Skeletal muscle tissue (tissue), 4 donors: ENCODE measurements around the gene PHF21B. TPM values are rescaled to one million over a fixed set of nuclear protein-coding genes. Genes with fewer than 3 reads are reported as not detected.
"Not testable (repeated sequence)": the region's sequence is repeated elsewhere in the genome, so short reads cannot be mapped to it uniquely, and the experiment has no call there.

ENCODE experiments used
- H3K27ac ChIP-seq: one replicate; pipeline ENCODE4 v1.7.0; 2013; ENCODE audit warnings: mild to moderate bottlenecking, low read depth, low read length, inconsistent platforms
- H3K27me3 ChIP-seq, 3 donors: one replicate each; pipeline ENCODE4 v1.7.0; 2013; ENCODE audit warnings: low read length in 3 of 3; ENCODE audit not compliant: control insufficient read depth in 3 of 3, insufficient read depth in 3 of 3
- H3K36me3 ChIP-seq, 3 donors: one replicate each; pipeline ENCODE4 v1.7.0; 2013; ENCODE audit warnings: low read length in 3 of 3; ENCODE audit not compliant: control insufficient read depth in 3 of 3, insufficient read depth in 3 of 3
- H3K4me1 ChIP-seq, 3 donors: one replicate each; pipeline ENCODE4 v1.7.0; 2013; ENCODE audit warnings: low read length in 3 of 3, mild to moderate bottlenecking in 3 of 3; ENCODE audit not compliant: control insufficient read depth in 3 of 3, insufficient read depth in 3 of 3
- H3K4me3 ChIP-seq, 3 donors: one replicate each; pipeline ENCODE4 v1.7.0; 2013; ENCODE audit warnings: low read length in 3 of 3
- H3K9ac ChIP-seq, 3 donors: one replicate each; pipeline ENCODE4 v1.7.0; 2013; ENCODE audit warnings: low read length in 3 of 3, mild to moderate bottlenecking in 3 of 3, moderate library complexity in 2 of 3, low read depth in 1 of 3
- H3K9me3 ChIP-seq, 3 donors: one replicate each; pipeline ENCODE4 v1.7.0; 2013; ENCODE audit warnings: low read length in 3 of 3; ENCODE audit not compliant: control insufficient read depth in 3 of 3
- total RNA-seq: library from RNA; depleted of rRNA; stranded (reverse); fragments of >200 nt; gene quantifications from one replicate; pipeline ENCODE4 v1.2.3, GENCODE V29; 2014
- donor health status: Osteomylitis.

The PHF21B gene
- total RNA-seq, 1 donor from 2014 or later: 1.0 TPM

DNA sequence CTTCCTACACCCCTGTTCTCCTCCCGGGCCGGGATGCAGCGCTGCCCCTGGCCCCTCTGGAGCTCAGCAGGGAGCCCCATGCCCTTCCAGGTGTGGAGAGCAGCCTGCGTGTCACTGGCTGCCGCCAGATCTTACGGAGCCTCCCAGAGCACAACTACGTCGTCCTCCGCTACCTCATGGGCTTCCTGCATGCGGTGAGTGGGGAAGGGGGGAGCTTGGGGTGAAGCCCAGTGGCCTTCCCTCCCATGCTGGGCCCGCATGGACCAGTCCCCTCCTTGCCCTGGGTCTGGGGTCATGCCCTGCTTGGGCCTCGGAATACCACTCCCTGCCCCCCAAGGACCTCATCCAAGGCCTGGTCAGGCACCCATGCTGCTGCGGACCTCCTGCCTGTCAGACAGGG, 150.2 kb downstream of the PHF21B start:
- no peaks in the 10 kb centered on the region for H3K36me3 ChIP-seq
- no peak overlapping the region for H3K27ac ChIP-seq
- H3K9me3 ChIP-seq: no peaks in the 10 kb centered on the region
- no peak overlapping the region for H3K9ac ChIP-seq
- peaks cover 2 to 11% (median 10%) of the 10 kb centered on the region in 3 donors for H3K27me3 ChIP-seq
- H3K4me1 ChIP-seq: no peaks in the 10 kb centered on the region
- H3K4me3 ChIP-seq: no peak overlapping the region

DNA sequence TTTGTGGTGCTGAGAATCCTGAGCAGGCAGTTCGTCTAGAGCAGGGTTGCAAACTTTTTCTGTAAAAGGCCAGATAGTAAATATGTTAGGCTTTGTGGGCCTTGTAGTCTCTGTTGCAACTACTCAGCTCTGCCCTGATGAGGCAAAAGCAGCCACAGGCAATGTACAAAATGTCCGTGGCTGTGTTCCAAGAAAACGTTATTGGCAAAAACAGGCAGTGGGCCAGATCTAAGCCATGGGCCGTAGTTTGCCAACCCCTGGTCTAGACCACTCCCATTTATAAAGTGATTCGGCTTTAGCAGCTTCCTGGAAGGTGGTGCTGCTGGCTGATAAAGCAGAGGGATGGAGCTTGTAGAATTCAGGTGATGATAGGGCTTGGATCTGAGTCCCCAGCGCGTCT, 151.0 kb downstream of the PHF21B start:
- not testable (repeated sequence) for H3K9me3 ChIP-seq

DNA sequence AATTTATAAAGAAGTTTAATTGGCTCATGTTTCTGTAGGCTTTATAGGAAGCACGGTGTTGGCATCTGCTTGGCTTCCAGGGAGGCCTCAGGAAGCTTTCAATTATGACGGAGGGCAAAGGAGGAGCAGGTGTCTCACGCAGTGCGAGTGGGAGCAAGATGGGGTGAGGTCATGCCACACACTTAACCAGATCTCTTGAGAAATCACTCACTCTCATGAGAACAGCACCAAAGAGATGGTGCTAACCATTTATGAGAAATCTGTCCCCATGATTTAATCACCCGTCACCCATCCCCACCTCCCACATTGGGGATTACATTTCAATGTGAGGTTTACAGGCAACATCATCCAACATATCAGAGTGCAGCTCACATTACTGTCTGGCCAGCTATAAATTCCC, 153.9 kb downstream of the PHF21B start:
- Histone ChIP-seq H3K9me3 (no peaks in the 10 kb centered on the region), H3K4me1 (no peaks in the 10 kb centered on the region), H3K4me3 (no peak overlapping the region), H3K27me3 (peaks cover 0 to 7% (median 4%) of the 10 kb centered on the region in 3 donors), H3K9ac (no peak overlapping the region), H3K36me3 (no peaks in the 10 kb centered on the region), H3K27ac (no peak overlapping the region)

More for the DNA sequence above, 151.0 kb downstream of the PHF21B start:
- H3K4me3 ChIP-seq, H3K27ac ChIP-seq, H3K4me1 ChIP-seq, H3K36me3 ChIP-seq, H3K9ac ChIP-seq: not testable (repeated sequence)
- H3K27me3 ChIP-seq: peaks cover 2 to 11% (median 10%) of the 10 kb centered on the region in 3 donors

DNA sequence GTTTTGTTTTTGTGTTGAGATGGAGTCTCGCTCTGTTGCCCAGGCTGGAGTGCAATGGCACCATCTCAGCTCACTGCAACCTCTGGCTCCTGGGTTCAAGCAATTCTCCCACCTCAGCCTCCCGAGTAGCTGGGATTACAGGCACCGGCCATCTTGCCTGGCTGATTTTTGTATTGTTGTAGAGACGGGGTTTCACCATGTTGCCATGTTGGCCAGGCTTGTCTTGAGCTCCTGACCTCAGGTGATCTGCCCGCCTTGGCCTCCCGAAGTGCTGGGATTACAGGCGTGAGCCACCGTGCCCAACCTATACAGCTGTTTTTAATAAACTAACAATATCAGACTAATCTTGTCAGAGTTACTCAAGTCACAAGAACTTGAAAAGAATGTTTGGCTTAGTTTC, 155.2 kb downstream of the PHF21B start:
- H3K27ac ChIP-seq, H3K4me1 ChIP-seq, H3K27me3 ChIP-seq, H3K36me3 ChIP-seq, H3K4me3 ChIP-seq, H3K9me3 ChIP-seq, H3K9ac ChIP-seq: not testable (repeated sequence)

DNA sequence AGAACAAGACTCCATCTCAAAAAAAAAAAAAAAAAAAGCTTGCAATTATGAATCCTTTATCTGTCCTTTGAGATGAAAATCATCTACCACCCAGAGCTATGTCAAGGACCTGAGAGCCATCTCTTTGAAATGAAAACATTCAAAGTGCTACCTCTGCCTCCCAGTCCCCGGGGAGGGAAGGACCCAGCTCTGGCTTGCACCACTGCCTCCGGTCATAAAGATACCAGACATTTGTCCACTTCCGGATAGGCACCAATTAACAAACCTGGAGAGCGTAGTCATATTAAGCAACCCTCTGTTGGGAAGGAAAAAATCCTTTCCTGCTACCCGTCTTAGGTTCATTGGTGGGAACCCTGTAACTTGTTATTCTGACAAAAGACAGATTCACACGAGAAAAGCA, 158.9 kb downstream of the PHF21B start:
- Histone ChIP-seq H3K27ac (no peak overlapping the region), H3K9me3 (no peaks in the 10 kb centered on the region), H3K27me3 (peaks cover 0 to 3% (median 2%) of the 10 kb centered on the region in 3 donors), H3K4me1 (no peaks in the 10 kb centered on the region), H3K36me3 (no peaks in the 10 kb centered on the region), H3K9ac (no peak overlapping the region), H3K4me3 (no peak overlapping the region)

DNA sequence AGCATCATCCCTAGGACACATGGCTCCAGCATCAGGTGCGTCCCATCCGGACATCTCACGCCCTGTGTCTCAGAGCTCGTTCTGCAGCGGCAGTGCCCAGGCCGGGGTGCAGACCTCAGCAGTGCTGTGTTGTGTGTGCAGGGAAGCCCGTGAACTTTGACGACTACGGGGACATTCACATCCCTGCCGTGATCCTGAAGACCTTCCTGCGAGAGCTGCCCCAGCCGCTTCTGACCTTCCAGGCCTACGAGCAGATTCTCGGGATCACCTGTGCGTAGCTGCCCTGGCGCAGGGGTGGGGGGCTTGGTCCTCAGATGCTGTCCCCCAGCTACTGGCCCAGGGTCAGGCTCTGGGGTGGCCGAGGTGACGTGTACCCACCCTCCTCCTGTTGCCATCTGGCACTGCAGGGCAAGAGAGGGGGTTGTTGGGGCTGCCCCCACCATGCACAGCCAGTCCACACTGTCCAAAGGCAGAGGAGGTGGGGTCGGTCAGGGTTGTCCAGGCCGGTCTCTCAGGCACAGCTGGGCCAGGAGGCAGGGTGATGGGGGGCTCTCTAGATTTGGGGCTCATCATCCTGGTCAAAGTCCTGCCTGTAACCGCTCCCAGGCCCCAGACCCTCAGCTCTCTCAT, 160.9 kb downstream of the PHF21B start:
- Histone ChIP-seq H3K9me3 (peaks cover 3 to 5% (median 4%) of the 10 kb centered on the region in 3 donors), H3K9ac (no peak overlapping the region), H3K27ac (no peak overlapping the region), H3K36me3 (no peaks in the 10 kb centered on the region), H3K4me1 (no peaks in the 10 kb centered on the region), H3K4me3 (no peak overlapping the region), H3K27me3 (peaks cover 0 to 11% (median 4%) of the 10 kb centered on the region in 3 donors)

DNA sequence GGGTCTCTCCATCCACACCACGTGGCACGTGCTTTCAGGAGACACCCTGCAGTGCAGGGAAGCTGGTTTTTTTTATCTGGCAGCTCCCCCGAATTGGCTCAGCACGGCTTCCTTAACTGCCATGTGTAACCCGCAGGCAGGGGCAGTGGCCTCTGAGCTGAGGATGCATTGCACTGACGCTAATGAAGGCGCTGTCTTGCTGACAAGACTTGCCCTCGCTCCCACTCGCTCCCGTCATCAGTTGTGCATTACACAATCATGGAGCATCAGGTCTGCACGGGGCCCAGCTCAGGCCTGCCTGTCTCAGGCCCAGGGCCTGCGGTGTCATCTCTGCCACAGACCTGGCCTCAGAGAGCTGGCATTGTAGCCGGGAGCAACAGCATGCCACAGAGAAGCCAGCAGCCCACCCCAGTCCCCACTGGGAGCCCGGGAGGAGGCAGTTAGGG, 161.5 kb downstream of the PHF21B start:
- no peaks in the 10 kb centered on the region for H3K4me1 ChIP-seq
- no peak overlapping the region for H3K27ac ChIP-seq
- no peak overlapping the region for H3K9ac ChIP-seq
- peaks cover 3 to 5% (median 4%) of the 10 kb centered on the region in 3 donors for H3K9me3 ChIP-seq
- H3K36me3 ChIP-seq: no peaks in the 10 kb centered on the region
- peaks cover 0 to 11% (median 4%) of the 10 kb centered on the region in 3 donors for H3K27me3 ChIP-seq
- no peak overlapping the region for H3K4me3 ChIP-seq

DNA sequence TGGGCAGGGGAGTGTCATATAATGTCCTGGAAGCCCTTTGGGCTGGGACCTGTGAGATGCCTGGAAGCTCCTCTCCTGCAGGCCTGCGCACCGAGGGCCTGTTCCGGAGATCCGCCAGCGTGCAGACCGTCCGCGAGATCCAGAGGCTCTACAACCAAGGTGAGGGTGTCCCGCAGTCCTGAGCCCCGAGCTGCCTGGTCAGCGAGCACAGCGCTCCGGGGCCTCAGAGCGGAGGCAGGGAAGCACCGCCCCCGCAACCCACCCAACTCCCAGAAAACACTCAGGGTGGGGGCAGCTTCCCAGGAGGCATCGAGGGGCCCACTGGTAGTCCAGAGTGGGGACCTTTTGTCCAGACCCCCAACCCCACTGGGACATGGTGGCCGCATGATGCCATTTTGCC, 161.9 kb downstream of the PHF21B start:
- no peak overlapping the region for H3K4me3 ChIP-seq
- H3K4me1 ChIP-seq: no peaks in the 10 kb centered on the region
- H3K9ac ChIP-seq: no peak overlapping the region
- peaks cover 0 to 11% (median 4%) of the 10 kb centered on the region in 3 donors for H3K27me3 ChIP-seq
- no peaks in the 10 kb centered on the region for H3K36me3 ChIP-seq
- H3K9me3 ChIP-seq: peaks cover 3 to 5% (median 4%) of the 10 kb centered on the region in 3 donors
- no peak overlapping the region for H3K27ac ChIP-seq

DNA sequence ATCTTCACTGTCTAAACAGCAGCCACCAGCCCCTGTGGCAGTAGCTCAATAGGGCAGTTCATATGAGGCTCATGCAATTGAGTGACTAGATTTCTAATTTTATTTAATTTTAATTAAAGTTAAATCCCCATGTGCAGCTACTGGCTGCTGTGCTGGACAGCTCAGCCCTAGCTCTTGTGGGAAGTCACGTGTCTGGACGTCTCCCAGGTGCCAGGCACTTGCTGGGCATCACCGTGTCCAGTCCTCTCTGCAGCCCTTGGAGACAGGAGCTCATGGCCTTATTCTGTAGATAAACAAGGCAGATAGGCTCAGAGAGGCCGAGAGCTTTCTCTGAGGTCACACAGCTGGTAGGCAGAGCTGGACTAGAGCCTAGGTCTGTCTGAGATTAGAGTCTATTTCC, 162.4 kb downstream of the PHF21B start:
- Histone ChIP-seq H3K4me3 (no peak overlapping the region), H3K9ac (no peak overlapping the region)

DNA sequence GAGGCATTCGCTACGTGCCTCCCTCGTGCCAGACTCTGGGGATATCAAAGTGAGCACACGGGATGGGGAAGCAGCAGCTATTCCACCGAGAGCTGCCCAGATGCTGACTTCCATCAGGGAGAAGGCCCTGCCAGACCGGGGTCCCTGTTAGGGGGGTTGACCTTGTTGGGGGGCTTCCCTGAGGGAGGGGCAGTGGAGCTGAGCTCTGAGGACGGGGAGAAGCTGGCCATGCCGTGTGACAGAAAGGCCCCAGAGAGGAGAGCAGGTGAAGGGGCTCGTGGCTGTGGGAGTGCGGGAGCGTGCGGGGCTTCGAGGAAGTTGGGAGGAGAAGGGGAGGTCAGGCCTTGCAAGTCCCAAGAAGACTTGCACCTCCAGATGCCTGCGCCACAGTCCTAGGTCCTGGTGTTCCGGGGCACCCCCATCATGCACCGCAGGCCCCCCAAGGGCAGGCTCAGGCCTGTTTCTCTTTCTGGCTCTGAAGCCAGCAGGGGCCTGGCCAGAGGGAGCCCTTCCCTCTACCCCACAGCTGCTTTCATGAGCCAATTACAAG, 163.0 kb downstream of the PHF21B start:
- H3K9me3 ChIP-seq: peaks cover 3 to 5% (median 4%) of the 10 kb centered on the region in 3 donors
- H3K36me3 ChIP-seq: no peaks in the 10 kb centered on the region
- no peak overlapping the region for H3K4me3 ChIP-seq
- no peak overlapping the region for H3K9ac ChIP-seq
- H3K27me3 ChIP-seq: peaks cover 0 to 11% (median 4%) of the 10 kb centered on the region in 3 donors
- no peaks in the 10 kb centered on the region for H3K4me1 ChIP-seq
- no peak overlapping the region for H3K27ac ChIP-seq

More for the DNA sequence above, 162.4 kb downstream of the PHF21B start:
- H3K36me3 ChIP-seq: no peaks in the 10 kb centered on the region
- H3K27me3 ChIP-seq: peaks cover 0 to 11% (median 4%) of the 10 kb centered on the region in 3 donors
- peaks cover 3 to 5% (median 4%) of the 10 kb centered on the region in 3 donors for H3K9me3 ChIP-seq
- H3K4me1 ChIP-seq: no peaks in the 10 kb centered on the region
- H3K27ac ChIP-seq: no peak overlapping the region
